Stomach smooth muscle (tissue), 2 donors: Measurements from ENCODE around the gene TULP3.

Experiments
- H3K27ac ChIP-seq: one replicate; pipeline ENCODE4 v1.7.0; 2013; ENCODE audit warnings: mild to moderate bottlenecking, low read length, inconsistent platforms
- H3K27me3 ChIP-seq, 2 donors: one replicate each; pipeline ENCODE4 v1.7.0; 2013; ENCODE audit warnings: low read length in 2 of 2; ENCODE audit not compliant: insufficient read depth in 2 of 2, control insufficient read depth in 1 of 2
- H3K36me3 ChIP-seq, 2 donors: one replicate each; pipeline ENCODE4 v1.7.0; 2013; ENCODE audit warnings: low read length in 2 of 2; ENCODE audit not compliant: control insufficient read depth in 2 of 2, insufficient read depth in 2 of 2
- H3K4me1 ChIP-seq: one replicate; pipeline ENCODE4 v1.7.0; 2013; ENCODE audit warnings: low read length; ENCODE audit not compliant: control insufficient read depth, insufficient read depth
- H3K4me3 ChIP-seq, 2 donors: one replicate each; pipeline ENCODE4 v1.7.0; 2013; ENCODE audit warnings: low read length in 2 of 2
- H3K9ac ChIP-seq, 2 donors: one replicate each; pipeline ENCODE4 v1.7.0; 2013; ENCODE audit warnings: low read length in 2 of 2, mild to moderate bottlenecking in 1 of 2
- H3K9me3 ChIP-seq, 2 donors: one replicate each; pipeline ENCODE4 v1.7.0; 2013; ENCODE audit warnings: low read length in 2 of 2; ENCODE audit not compliant: control insufficient read depth in 2 of 2
- donor health status: healthy.
- donor health status: Pancreatic carcinoma.

TULP3 gene

DNA sequence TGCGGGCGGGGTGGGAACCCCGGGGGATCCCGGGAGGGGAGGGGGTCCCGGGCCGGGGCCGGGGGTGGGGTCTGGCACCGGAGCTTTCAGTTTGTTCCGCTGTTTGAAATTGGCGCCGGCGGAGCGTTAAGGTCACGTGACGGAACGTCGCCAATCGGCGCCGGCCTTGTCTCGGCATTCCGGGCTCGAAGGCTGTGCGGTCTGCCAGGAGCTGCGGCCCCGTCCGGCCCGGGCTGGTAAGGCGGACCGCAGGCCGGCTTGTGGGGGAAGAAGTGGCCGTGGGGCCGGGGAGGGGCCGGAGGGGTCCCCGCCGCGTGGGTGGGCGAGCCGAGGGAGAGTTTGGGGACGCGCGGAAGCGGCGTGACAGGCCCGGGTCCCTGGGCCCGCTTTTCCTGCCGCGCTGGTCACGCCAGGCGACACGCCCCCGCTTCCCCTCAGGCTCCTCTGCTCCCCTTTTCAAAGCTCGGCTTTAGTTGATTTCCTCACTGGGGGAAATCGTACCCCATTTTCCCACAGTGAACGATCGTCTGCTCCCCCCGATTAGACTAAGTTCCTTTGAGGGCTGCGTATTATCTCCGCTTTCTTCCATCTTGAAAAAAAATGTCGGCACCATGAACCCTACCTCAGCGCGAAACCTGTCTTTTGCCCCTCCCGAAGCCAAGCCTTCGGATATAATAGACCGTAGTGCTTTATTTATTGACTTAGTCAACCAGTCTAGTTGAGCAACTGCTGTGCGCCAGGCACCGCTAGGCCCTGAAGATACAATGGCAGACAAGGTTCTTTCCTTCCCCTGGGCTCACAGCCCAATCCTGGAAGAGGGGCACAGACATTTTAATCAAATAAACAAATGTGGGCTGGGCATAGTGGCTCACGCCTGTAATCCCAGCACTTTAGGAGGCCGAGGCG is 13.4 kb upstream of the TULP3 start, which contains the start of the genes FOXM1 and RHNO1:
FOXM1 (minus strand) TSS at position 128 of the 906 bp plus-strand sequence. CDS start 2,696 bp downstream, outside the sequence.
RHNO1 (plus strand) TSS at position 177 of the 906 bp plus-strand sequence. CDS start 8,144 bp downstream, outside the sequence.
- peak within 1 kb of the TSS; percentile 86 for H3K27ac ChIP-seq
- H3K27me3 ChIP-seq, result no peaks in the 10 kb centered on the region
- H3K4me3 ChIP-seq, result peak within 1 kb of the TSS; percentile 92 to 94
- H3K9me3 ChIP-seq, result no peaks in the 10 kb centered on the region
- peaks cover 19% of the 10 kb centered on the region for H3K4me1 ChIP-seq
- H3K36me3 ChIP-seq, result no peaks in the 10 kb centered on the region
- H3K9ac ChIP-seq, result peak within 1 kb of the TSS; percentile 93 to 96

- Histone ChIP-seq H3K9me3 (no peaks in the 10 kb centered on the region), H3K4me3 (peak overlapping the region; percentile 92 to 94), H3K27me3 (no peaks in the 10 kb centered on the region), H3K4me1 (peaks cover 19% of the 10 kb centered on the region), H3K27ac (peak overlapping the region; percentile 86), H3K36me3 (no peaks in the 10 kb centered on the region), H3K9ac (peak overlapping the region; percentile 93 to 96)
Measured at GRCh38 chr12:2877953-2878732, 12.5 kb upstream of the TULP3 start.

DNA sequence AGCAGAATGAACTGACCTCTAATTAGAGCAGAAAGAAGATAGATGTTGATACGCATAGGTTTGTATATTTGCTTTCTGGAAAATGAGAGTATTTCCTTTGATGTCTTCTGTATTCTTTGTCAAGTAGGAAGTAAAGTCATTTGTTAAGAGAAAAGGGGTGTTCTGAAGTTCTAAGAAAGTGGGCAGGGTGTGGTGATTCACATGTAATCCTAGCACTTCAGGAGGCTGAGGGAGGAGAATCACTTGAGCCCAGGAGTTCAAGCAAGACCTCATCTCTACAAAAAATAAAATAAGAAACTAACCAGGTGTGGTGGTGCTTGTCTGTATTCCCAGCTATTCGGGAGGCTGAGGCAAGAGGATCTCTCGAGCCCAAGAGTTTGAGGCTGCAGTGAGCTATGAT is 10.8 kb upstream of the TULP3 start:
- Histone ChIP-seq H3K4me3 (no peak overlapping the region), H3K9ac (no peak overlapping the region), H3K27ac (no peak overlapping the region)

DNA sequence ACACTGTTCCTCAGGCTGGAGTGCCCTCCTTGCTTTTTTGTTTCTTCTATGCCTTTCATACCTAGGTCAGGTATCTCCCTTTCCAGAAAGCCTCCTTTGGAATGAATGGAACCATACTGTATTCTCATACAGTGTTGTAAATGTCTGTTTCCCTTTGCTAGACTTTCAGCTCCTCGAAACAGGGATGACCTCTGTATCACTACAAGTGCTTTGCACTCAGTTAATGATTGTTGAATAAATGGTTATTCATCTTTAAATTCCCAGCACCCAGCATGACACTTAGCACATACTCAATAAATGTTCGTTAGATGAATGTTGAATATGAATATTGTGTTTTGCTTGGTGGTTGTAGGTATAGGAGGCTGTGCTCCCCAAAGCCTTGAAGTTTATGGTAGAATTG is 5.9 kb upstream of the TULP3 start:
- no peaks in the 10 kb centered on the region for H3K9me3 ChIP-seq
- peak overlapping the region in 1 of 2 donors; percentile 33 for H3K9ac ChIP-seq
- H3K4me1 ChIP-seq, result no peaks in the 10 kb centered on the region
- H3K36me3 ChIP-seq, result peaks cover 4 to 6% of the 10 kb centered on the region in 2 donors
- H3K27me3 ChIP-seq, result no peaks in the 10 kb centered on the region
- no peak overlapping the region for H3K4me3 ChIP-seq
- no peak overlapping the region for H3K27ac ChIP-seq

More for the DNA sequence above, 10.8 kb upstream of the TULP3 start:
- Histone ChIP-seq H3K36me3 (no peaks in the 10 kb centered on the region), H3K9me3 (no peaks in the 10 kb centered on the region), H3K27me3 (no peaks in the 10 kb centered on the region), H3K4me1 (peaks cover 19% of the 10 kb centered on the region)

DNA sequence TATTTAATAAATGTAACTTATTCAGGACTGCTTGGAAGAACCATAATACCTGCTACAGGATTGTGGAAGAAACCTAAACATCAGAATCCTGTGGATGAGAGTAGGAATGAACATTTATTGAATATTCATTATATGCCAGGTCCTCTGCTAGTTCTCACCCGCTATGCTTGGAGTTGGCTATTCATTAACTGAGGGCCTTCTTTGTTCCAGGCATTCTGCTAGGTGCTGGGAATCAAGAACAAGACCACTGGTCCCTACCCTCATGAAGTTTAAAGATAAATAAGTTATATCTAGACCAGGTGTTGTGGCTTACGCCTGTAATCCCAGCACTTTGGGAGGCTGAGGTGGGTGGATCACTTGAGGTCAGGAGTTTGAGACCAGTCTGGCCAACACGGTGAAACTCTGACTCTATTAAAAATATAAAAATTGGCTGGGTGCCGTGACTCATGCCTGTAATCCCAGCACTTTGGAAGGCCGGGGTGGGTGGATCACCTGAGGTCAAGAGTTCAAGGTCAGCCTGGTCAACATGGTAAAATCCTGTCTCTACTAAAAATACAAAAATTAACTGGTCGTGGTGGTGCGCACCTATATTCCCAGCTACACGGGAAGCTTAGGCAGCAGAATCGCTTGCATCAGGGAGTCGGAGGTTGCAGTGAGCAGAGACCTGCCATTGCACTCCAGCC is 3.8 kb upstream of the TULP3 start:
- Histone ChIP-seq H3K27ac (no peak overlapping the region), H3K36me3 (peaks cover 4 to 6% of the 10 kb centered on the region in 2 donors), H3K4me1 (peaks cover 12% of the 10 kb centered on the region), H3K9ac (no peak overlapping the region), H3K9me3 (no peaks in the 10 kb centered on the region), H3K27me3 (no peaks in the 10 kb centered on the region), H3K4me3 (no peak overlapping the region)

DNA sequence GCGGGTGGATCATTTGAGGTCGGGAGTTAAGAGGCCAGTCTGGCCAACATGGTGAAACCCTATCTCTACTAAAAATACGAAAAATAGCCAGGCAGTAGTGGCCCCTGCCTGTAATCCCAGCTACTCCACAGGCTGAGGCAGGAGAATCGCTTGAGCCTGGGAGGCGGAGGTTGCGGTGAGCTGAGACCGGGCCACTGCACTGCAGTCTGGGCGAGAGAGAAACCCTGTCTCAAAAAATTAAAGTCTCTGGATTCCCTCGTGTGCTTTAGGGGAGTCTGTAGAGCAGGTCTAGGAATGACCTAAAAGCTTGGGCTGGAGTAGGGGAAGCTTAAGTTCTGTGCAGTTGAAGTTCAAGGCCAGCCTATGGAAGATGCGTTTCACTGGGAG is 697 bp upstream of the TULP3 start:
- H3K4me3 ChIP-seq, result peak overlapping the region; percentile 70 to 92
- no peaks in the 10 kb centered on the region for H3K9me3 ChIP-seq
- H3K4me1 ChIP-seq, result peaks cover 17% of the 10 kb centered on the region
- H3K27me3 ChIP-seq, result no peaks in the 10 kb centered on the region
- H3K27ac ChIP-seq, result peak overlapping the region; percentile 96
- H3K36me3 ChIP-seq, result peaks cover 4 to 6% of the 10 kb centered on the region in 2 donors
- H3K9ac ChIP-seq, result peak overlapping the region; percentile 71 to 90

- Histone ChIP-seq H3K36me3 (peaks cover 4 to 6% of the 10 kb centered on the region in 2 donors), H3K9me3 (no peaks in the 10 kb centered on the region), H3K27ac (peak overlapping the region; percentile 96), H3K4me1 (peaks cover 20% of the 10 kb centered on the region), H3K27me3 (no peaks in the 10 kb centered on the region), H3K9ac (peak overlapping the region; percentile 93 to 99), H3K4me3 (peak overlapping the region; percentile 92 to 95)
Measured at GRCh38 chr12:2891240-2892053, 756 bp downstream of the TULP3 start.

GRCh38 chr12:2892246-2892645 is 1.6 kb downstream of the TULP3 start:
- Histone ChIP-seq H3K9ac (peak overlapping the region in 1 of 2 donors; percentile 99), H3K27me3 (no peaks in the 10 kb centered on the region), H3K9me3 (no peaks in the 10 kb centered on the region), H3K36me3 (peaks cover 4% of the 10 kb centered on the region in 2 donors), H3K4me1 (peaks cover 20% of the 10 kb centered on the region), H3K4me3 (peak overlapping the region in 1 of 2 donors; percentile 92), H3K27ac (peak overlapping the region; percentile 96)

- Histone ChIP-seq H3K27ac (no peak overlapping the region), H3K4me1 (peaks cover 20% of the 10 kb centered on the region), H3K27me3 (no peaks in the 10 kb centered on the region), H3K9ac (no peak overlapping the region), H3K36me3 (peaks cover 1 to 2% of the 10 kb centered on the region in 2 donors), H3K9me3 (no peaks in the 10 kb centered on the region), H3K4me3 (peak overlapping the region; percentile 22 to 47)
Measured at GRCh38 chr12:2893007-2893406, 2.3 kb downstream of the TULP3 start.
